ENCODE results near the gene FAM217B. TPM values are rescaled to one million over a fixed set of nuclear protein-coding genes. Genes with fewer than 3 reads are reported as not detected.
"Not testable (repeated sequence)": the region's sequence is repeated elsewhere in the genome, so short reads cannot be mapped to it uniquely, and the experiment has no call there.

FAM217B gene
- polyA plus RNA-seq, 4 donors, result 20.8 to 27.4 (median 25.4) TPM

DNA sequence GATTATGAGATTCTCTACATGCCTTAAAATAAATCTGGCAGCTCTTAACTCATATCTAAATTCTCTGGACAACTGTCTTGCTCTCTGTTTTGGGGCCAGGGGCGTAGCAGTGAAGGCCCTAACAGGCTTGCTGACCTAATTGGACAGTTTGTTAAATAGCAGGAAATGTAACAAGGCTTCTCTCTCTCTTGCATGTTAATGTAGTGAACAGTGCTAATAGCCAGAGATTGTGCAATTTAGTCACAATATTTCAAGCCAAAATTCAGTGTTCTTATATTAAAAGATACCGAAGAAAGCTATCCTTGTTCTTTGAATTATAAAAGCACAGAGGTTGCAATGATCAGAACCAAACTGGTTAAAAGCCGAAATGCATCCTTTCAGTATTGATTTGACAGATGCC is 3.0 kb upstream of the FAM217B start:
- no peak for DNase-seq (ENCODE audit: low read depth in 4 of 4, low spot score in 3 of 4)

DNA sequence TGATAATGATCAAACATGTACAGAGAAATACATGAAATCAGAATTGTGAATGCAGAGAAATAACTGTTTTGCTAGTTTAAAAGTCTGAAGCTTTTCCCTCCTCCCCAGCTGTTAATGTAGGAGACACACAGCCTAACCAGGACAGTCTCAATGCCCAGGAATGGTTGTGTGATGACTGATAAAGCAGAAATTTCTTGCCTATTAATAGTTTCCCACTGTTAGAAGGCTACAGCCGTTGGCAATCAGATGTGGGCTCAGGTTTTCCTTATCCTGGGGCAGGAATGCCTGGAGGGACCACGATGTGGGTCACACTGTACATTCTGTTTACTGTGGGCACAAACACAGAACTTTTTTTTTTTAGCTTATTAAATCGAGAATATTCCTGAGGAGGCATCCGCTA is 2.0 kb upstream of the FAM217B start:
- no peak for DNase-seq (ENCODE audit: low read depth in 4 of 4, low spot score in 3 of 4)

DNA sequence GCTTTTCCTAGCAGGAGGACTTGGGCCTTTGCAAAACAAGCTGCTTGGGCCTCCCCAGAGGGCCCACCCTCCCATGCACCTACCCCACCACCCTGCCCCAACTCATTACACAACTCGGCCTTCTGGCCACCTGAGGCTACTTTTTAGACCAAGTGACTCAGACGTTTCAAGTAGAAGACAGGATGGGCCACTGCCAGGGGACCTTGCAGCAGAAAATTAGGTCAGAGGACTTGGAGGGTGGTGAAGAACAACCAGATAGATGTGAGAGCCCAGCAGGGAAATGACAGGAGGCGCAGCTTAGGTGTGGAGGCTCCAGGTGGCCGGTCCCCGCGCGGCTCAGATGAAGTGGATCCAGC is 1.5 kb upstream of the FAM217B start:
- DNase-seq (ENCODE audit: low read depth in 4 of 4, low spot score in 3 of 4), result no peak

DNA sequence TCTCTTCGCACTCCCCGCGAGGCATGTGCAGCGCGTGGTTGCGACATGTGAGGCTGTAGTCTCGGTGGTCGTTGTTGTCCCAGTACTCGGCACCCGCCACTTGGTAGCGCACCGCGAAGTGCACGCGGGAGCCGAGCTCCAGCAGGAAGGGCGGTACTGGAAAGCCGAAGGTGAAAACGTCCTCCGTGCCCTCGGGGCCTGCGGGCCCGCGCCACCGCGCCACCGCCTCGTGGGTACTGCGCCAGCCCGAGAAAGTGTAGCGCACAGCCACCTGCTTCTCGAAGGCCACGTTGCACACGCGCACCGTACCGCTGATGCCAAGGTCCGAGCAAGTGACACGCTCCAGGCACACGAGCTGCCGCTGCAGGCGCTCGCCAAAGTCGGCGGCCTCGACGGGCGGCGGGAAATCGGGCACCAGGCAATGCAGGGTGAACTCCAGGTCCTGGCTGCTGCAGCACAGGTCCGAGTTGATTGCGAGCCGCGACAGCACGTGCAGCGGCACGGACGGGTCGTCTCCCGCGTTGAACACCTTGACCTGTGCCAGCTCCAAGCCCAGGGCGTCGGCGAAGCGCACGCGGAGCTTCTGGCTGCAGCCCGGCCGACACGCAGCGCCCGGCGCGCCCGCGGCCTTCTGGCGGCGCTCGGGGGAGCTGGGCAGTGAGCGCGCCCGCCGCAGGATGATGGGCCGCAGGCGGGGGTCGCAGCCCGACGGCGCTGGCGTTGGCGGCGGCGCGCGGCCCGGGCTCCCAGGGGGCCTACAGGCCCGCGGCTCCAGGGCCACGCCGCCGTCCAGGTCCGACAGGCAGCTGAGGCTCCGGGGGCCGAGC is 924 bp upstream of the FAM217B start:
- DNase-seq (ENCODE audit: low read depth in 4 of 4, low spot score in 3 of 4), result peak in 1 of 4 donors; percentile 16

DNA sequence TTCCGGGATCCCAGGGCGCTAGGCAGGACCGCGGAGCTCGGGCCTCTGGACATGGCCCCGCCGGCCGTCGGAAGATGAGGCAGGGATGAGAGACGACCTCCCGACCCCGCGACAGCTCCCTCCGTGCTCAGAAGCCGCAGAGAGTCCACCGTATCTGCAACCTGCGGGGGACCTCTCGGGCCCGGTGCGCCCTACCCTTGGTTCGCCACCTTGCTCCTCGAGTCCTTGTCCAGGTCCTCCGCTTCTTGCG is 385 bp upstream of the FAM217B start:
- DNase-seq (ENCODE audit: low read depth in 4 of 4, low spot score in 3 of 4), result no peak

DNA sequence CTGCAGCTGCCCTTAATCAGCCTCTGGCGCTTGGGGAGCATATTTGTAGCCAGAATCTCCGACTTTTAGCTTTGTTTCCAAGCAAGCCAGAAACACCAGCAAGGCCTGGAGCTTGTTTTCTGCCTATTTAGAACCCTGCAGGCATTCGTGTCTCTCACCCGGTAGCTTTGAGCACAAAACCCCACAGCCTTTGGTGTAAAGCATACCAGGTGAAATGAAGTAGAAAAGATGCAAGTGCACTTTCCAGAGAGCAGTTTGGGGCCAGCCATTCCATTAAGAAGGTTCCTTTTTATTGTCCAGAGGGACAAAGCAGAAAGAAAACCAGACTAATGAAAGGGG is 736 bp downstream of the FAM217B start:
- DNase-seq (ENCODE audit: low read depth in 4 of 4, low spot score in 3 of 4), result no peak

DNA sequence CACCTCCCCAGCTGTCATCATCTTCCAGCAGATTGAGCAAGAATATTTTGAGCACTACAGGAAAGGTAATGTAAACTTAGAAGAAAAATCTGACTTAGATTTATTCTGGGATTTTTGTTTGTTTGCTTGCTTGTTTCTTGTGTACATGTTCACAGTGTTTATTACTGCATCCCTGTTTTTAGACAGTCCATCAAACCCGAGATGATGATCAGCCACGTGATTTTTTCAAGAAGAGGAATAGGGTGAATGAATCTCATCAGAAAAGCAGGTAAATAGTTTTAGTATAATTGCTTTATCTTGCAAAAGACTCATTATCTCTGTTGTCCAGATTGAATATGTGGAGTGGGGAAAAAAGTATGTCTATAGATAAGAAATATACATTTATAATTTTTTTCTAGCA is 2.1 kb downstream of the FAM217B start:
- no peak for DNase-seq (ENCODE audit: low read depth in 4 of 4, low spot score in 3 of 4)

DNA sequence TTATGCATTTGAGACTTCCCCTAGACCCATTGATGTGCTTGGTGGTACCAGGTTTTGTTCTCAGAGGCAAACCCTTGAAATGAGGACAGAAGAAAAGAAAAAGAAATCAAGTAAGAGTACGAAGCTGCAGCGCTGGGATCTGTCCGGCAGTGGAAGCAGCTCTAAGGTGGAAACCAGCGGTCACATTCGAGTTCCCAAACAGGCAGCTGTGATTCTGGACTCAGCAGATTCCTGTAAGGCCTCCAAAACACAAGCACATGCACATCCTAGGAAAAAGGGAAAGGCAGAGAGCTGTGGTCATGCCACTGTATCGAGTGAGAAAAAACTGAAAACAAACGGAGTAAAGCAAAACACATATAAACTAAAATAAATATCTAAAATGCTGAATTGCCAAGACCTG is 4.5 kb downstream of the FAM217B start:
- no peak for DNase-seq (ENCODE audit: low read depth in 4 of 4, low spot score in 3 of 4)

DNA sequence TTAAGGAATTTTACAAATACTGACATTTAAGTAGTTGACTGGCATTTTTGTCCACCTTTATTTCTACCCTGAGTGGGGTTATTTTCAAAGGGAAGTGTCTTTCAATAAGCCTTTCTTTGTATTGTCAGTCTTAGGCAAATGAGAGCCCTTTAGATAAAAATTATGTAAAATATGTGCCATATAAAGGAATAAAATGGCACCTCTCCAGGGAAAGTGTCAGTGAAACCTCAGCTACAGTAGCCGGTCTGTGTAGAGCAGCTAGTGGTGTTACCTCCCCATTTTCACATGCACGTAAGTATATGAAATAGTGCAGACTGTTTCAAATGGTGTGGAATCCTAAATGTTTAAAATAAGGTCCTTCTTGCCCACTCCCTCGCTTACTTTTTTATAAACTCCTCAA is 5.0 kb downstream of the FAM217B start:
- no peak for DNase-seq (ENCODE audit: low read depth in 4 of 4, low spot score in 3 of 4)

DNA sequence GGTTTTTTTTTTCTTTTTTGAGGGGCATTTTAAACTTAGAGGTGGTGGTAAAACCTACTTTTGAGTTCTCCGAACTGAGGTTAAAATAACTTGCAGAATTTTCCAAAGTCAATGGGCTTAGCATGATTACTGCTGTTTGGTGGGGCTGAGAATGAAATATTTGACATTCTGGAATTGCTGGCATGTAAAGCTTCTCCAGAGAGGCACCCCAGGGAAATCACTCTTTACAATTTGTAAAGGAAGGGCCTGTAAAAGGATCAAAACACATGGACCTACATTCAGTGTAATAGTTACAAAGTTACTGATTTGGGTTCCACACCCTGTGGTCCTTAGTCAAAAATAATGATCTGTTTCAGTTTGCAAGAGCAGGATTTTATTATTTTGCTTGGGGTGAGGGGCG is 5.5 kb downstream of the FAM217B start:
- no peak for DNase-seq (ENCODE audit: low read depth in 4 of 4, low spot score in 3 of 4)

DNA sequence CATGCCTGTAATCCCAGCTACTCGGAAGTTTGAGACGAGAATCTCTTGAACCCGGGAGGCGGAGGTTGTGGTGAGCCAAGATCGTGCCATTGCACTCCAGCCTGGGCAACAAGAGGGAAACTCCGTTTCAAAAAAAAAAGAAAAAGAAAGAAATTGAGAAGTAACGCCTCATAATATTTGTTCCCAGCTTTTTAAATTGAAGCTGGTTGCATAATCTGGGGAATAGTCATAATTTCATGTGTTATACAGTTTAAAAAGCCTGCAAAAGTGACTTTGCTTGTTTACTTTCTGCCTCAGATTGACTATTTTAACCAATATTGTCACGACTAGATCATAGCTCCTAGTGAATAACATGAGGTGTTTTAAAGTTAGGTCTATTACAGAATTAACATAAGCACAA is 7.2 kb downstream of the FAM217B start:
- no peak for DNase-seq (ENCODE audit: low read depth in 4 of 4, low spot score in 3 of 4)

DNA sequence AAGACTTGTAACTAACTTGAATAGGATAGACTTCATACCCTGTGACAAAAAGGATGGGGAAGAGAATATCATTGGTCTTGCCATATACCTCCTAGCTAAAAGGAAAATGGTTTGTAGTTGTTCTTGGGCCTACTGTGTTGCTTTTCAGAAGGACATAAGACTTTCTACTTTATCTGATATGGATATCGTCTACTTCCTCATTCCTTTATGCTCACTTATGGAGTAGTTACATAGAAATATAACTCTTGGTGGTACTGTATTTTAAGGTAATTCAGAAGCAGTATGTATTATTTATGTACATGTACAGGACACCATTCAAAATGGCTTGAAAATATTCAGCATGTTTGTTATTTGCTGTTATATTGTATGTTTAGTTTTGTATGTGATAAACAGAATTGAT is 8.0 kb downstream of the FAM217B start:
- DNase-seq (ENCODE audit: low read depth in 4 of 4, low spot score in 3 of 4), result no peak

DNA sequence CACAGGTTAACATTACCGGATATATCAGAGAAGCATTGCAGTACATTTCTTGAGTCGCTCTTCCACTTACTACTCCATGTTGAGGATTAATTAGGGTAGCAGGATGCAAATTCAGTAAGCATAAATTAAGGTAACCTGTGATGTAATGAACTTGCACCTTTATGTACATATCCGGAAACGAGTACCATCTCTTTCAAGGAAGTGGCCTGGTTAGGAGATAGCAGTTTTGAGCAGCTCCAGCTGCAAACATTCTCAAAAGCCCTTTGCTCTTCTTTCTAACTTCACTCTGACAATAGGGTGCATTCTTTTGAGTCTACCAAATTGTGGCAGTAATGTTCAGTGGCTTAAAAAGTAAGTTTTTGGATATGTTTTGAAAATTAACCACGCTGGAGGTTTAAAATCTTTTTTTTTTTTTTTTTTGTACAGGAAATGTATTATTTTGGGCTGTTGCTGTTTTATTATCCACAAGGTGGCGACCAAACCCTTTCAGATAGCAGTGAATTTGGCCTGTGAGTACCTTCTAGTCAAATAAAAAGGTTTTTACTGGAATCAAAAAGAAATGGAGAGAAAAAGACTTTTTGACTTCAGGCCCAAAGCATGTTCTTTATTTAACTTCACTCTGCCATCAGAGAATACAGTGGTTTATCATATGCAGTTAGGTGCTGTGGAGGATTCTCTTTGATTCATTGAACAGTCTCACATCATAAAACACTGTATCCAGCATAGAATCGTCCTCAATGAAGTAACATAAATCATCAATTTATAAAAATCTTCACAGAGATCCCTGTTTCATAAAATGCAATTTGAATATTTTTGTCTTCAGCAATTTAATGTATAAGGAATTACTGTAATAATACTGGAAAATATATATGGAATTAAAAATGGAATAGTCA is 8.9 kb downstream of the FAM217B start:
- peak in 3 of 4 donors; percentile 31 to 58 (median 39) for DNase-seq (ENCODE audit: low read depth in 4 of 4, low spot score in 3 of 4)

DNA sequence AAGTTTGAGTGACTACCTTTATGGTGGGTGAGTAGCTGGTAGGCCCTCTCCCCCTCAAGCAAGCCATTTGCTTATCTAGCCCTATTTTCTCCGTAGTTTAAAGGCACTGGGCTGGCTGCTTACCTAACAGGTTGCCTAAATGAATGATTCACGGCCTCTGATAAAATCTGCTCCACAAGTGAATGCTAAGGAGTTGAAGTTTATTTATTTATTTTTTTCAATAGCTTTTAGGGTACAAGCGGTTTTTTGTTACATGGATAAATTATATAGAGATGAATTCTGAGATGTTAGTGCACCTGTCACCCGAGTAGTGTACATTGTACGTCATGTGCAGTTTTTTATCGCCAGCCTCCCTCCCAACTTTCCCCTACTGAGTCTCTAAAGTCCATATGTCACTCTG is 9.7 kb downstream of the FAM217B start:
- no peak for DNase-seq (ENCODE audit: low read depth in 4 of 4, low spot score in 3 of 4)

DNA sequence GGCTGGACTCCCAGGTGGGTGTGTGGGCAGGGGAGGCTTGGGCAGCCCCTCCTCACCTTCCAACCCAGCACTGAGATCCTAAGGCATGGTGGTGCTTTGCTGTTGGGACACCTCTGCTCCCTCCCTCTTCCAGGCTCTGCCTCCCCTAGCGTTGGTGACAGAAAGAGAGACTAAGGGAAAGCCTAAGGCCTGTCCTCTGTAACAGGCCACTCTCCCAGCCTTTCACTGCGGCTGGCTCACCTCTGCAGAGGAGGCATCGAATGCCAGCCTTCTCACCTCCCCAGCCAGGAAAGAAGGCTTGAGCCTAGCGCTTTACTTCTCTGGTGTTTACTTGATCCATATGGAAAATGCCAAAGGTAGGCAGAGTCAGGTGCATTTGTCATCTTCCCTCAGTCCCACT is 14.5 kb downstream of the FAM217B start:
- DNase-seq (ENCODE audit: low read depth in 4 of 4, low spot score in 3 of 4), result no peak

DNA sequence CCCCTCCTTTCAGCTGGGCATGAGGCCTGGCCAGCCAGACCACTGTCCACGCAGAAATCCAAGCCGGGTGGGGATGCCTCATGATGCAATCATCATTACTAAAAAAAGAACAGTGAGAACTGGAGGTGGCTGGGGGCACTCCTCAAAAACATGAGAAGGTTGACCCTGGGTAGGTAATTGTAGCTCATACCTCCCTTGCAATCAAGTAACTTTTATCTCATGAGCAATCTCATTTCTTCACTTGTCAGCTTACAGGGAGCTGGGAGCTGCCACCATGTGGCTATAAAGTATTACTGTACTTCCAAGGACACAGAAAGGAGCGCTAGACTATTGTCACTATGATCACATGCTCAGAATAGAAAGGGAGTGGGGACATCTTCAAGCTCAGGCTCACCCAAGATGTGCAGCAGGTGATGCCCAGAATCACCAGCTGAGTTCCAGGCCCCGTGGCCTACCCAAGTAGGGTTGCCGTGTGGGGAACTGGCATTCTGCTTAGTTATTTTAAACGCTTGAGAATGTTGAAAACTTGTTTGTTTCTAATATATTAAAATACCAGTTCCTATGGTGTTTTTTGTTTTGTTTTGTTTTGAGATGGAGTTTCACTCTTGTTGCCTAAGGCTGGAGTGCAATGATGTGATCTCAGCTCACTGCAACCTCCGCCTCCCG is 15.1 kb downstream of the FAM217B start:
- no peak for DNase-seq (ENCODE audit: low read depth in 4 of 4, low spot score in 3 of 4)

DNA sequence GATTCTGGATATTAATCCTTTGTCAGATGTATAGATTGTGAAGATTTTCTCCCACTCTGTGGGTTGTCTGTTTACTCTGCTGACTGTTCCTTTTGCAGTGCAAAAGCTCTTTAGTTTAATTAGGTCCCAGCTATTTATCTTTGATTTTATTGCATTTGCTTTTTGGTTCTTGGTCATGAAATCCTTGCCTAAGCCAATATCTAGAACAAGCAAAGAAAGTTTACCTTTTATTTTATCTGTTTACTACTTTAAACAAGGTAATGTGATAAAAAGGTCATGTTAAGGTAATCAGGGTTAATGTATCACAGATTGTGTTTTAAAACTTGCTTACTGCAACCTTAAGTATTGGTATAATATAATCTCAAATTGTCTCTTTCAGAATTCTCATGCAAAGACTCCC is 17.4 kb downstream of the FAM217B start:
- DNase-seq (ENCODE audit: low read depth in 4 of 4, low spot score in 3 of 4), result not testable (repeated sequence)

DNA sequence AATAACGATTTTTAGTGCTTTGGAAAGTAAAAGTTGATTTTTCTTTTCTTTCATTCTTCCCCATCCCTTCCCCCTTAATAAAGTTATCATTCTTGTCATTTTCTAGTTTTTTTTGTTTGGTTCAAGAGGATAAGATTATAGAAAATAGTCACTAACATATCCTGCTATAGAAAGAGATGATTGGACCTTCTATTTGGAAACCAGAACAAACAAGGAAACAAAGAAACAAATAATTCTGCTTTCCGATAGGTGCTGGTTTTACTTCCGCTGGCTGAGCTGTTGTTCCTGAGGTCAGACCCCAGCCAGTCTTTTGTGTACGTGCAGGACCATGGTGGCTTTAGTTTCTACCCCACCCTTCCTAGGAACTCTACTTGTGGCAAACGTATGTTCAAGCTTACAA is 17.9 kb downstream of the FAM217B start, which contains the start of gene CDH26:
TSS of gene CDH26 (plus strand) at position 301 of the 400 bp plus-strand sequence. CDS start 304 bp downstream, outside the sequence.
- DNase-seq (ENCODE audit: low read depth in 4 of 4, low spot score in 3 of 4), result no peak

DNA sequence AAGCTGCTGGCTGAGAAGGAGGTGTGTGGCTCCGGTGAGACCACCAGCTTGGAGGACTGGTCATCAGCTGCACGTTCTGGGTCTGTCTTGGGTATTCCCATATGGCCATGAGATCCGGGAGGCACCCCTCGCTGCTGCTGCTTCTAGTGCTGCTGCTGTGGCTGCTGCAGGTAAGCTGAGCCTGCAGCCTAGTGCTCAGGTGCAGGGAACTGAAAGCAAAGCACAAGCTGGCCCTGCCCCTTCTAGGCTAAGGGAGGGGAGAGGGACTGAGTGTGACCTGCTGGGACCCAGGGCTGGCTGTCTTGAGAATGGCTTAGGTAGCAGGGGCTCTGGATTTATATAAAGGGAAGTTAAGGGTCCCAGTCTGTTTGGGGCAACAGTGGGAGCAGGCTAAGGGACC is 18.4 kb downstream of the FAM217B start:
- DNase-seq (ENCODE audit: low read depth in 4 of 4, low spot score in 3 of 4), result no peak

DNA sequence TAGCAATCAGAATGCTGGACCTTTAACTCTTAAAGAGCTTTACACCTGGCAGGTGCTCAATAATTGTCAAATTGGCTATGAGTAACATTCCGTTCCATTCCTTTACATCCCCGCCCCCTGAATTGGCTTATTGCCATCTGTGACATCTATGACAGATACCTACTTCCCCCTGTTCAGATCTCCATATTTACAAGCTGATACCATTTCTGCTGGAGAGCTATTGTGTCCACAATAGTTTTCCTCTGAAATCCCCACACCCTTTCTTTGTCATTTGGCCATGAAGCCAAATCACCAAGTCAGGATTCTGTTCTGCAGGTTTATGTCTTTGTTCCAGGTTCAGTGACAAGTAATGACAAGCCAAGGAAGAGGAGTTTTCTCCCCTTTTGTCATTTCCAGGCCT is 21.2 kb downstream of the FAM217B start:
- DNase-seq (ENCODE audit: low read depth in 4 of 4, low spot score in 3 of 4), result no peak

DNA sequence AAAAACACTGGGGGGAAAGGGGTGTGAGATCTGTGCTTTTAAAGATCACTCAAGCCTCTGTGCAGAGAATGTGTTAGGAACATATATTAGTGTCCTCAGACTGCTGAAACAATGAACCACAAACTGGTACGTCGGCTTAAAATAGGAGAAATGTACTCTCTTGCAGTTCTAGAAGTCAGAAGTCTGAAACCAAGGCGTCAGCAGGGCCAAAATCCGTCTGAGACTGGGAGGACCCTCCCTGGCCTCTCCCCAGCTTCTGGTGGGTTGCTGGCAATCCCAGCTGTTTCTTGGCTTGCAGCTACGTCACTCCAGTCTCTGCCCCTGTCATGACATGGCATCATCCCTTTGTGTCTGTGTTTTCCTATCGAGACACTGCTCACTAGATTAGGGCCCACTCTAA is 22.0 kb downstream of the FAM217B start:
- DNase-seq (ENCODE audit: low read depth in 4 of 4, low spot score in 3 of 4), result no peak

DNA sequence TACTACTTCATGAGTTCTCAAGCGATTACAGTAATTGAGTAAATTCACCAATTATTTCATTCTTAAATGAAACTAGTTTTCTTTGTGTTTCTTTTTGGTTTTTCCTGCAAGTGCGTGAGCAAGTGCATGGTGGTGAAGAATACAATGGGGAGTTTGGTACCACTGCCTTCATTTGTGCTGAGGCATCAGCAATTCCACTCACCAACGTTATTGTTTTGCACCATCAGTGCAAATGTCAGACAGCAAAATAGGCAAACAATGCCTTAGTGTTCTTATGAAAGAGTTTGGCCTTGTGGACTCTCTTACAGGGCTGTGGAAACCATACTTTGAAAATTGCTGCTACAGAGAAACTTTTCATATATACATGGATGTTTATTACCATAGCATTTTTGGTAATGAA is 26.2 kb downstream of the FAM217B start:
- DNase-seq (ENCODE audit: low read depth in 4 of 4, low spot score in 3 of 4), result no peak
